ENCODE data around the gene KCNQ5. TPM values are rescaled to one million over a fixed set of nuclear protein-coding genes. Genes with fewer than 3 reads are reported as not detected.

Gene KCNQ5
- total RNA-seq, 1 experiment from 2014 or later = 17.8 TPM

- DNase-seq (ENCODE audit: low spot score) = no peak
- H3K4me3 ChIP-seq (ENCODE audit: low read depth, low read length, poor library complexity, severe bottlenecking) = no peak overlapping the region
- no peaks in the 10 kb centered on the region for H3K36me3 ChIP-seq (ENCODE audit: insufficient read depth, low read length, poor library complexity, severe bottlenecking)
- no TSS peak for BruUV-seq (replicated peaks)
- POLR2A ChIA-PET (ENCODE audit: low non-redundant PET) = no interaction called here
- intact Hi-C loops (cut with micrococcal nuclease; ENCODE audit: unreplicated experiment) = no loop called here
- CTCF ChIA-PET = no interaction called here
- H3K27ac ChIP-seq (ENCODE audit: low read depth, low read length, poor library complexity, severe bottlenecking) = no peak overlapping the region
- H3K9me3 ChIP-seq (ENCODE audit: low read depth, low read length, poor library complexity, severe bottlenecking) = no peaks in the 10 kb centered on the region
- peaks cover 27% of the 10 kb centered on the region for H3K4me1 ChIP-seq (ENCODE audit: insufficient read depth, low read length, poor library complexity, severe bottlenecking)
- TF ChIP-seq, protein P1, sequence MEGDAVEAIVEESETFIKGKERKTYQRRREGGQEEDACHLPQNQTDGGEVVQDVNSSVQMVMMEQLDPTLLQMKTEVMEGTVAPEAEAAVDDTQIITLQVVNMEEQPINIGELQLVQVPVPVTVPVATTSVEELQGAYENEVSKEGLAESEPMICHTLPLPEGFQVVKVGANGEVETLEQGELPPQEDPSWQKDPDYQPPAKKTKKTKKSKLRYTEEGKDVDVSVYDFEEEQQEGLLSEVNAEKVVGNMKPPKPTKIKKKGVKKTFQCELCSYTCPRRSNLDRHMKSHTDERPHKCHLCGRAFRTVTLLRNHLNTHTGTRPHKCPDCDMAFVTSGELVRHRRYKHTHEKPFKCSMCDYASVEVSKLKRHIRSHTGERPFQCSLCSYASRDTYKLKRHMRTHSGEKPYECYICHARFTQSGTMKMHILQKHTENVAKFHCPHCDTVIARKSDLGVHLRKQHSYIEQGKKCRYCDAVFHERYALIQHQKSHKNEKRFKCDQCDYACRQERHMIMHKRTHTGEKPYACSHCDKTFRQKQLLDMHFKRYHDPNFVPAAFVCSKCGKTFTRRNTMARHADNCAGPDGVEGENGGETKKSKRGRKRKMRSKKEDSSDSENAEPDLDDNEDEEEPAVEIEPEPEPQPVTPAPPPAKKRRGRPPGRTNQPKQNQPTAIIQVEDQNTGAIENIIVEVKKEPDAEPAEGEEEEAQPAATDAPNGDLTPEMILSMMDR (conservative IDR thresholded peaks at IDR 0.05; ENCODE audit: low read depth, low read length) = no peak
- TF ChIP-seq EZH2 (IDR thresholded peaks at IDR 0.05; ENCODE audit: borderline replicate concordance, low read depth, low read length, poor library complexity, severe bottlenecking) = no peak
- H3K27me3 ChIP-seq (replicated peaks; ENCODE audit: insufficient read depth, low read depth, low read length, poor library complexity) = no peaks in the 10 kb centered on the region
Observed at GRCh38 chr6:72784581-72784980, 162.7 kb downstream of the KCNQ5 start.

DNA sequence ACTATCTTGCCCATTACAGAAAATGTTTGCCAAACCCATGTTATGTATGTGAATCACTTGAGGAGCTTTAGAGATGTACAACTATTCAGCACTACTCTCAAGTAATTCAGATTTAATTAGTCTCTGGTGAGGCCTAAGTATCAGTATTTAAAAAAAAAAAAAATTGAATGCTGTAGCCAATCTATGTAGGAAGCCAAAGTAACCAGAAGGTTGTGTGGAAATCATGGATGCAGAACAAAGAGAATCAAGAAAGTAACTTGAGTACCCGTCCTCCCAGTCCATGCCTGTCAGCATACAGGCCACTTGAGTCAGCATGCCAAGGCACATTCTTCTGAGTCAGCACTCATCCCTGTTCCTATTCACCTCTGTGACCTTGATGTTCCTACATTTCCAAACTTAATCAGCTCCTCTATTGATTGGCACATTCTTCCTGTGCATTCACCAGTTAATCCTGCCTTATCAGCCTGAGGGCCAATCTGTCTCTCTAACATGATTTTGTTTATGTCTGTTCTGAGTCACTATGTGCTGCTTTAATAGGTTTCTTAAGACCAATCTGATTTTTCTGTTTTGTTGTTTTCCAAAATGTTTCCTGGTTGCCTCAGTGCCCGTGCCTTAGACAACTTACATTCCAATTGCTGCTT is 165.6 kb downstream of the KCNQ5 start:
- Histone ChIP-seq H3K36me3 (ENCODE audit: insufficient read depth, low read length, poor library complexity, severe bottlenecking) (no peaks in the 10 kb centered on the region), H3K27ac (ENCODE audit: low read depth, low read length, poor library complexity, severe bottlenecking) (no peak overlapping the region), H3K27me3 (replicated peaks; ENCODE audit: insufficient read depth, low read depth, low read length, poor library complexity) (no peaks in the 10 kb centered on the region), H3K9me3 (ENCODE audit: low read depth, low read length, poor library complexity, severe bottlenecking) (no peaks in the 10 kb centered on the region), H3K4me3 (ENCODE audit: low read depth, low read length, poor library complexity, severe bottlenecking) (no peak overlapping the region), H3K4me1 (ENCODE audit: insufficient read depth, low read length, poor library complexity, severe bottlenecking) (peaks cover 25% of the 10 kb centered on the region)
- CTCF ChIA-PET = no interaction called here
- no TSS peak for BruUV-seq (replicated peaks)
- TF ChIP-seq, protein P1 (conservative IDR thresholded peaks at IDR 0.05; ENCODE audit: low read depth, low read length) = no peak
- TF ChIP-seq EZH2 (IDR thresholded peaks at IDR 0.05; ENCODE audit: borderline replicate concordance, low read depth, low read length, poor library complexity, severe bottlenecking) = no peak
- intact Hi-C loops (cut with micrococcal nuclease; ENCODE audit: unreplicated experiment) = no loop called here
- POLR2A ChIA-PET (ENCODE audit: low non-redundant PET) = no interaction called here
- peak; percentile 51 for DNase-seq (ENCODE audit: low spot score)

DNA sequence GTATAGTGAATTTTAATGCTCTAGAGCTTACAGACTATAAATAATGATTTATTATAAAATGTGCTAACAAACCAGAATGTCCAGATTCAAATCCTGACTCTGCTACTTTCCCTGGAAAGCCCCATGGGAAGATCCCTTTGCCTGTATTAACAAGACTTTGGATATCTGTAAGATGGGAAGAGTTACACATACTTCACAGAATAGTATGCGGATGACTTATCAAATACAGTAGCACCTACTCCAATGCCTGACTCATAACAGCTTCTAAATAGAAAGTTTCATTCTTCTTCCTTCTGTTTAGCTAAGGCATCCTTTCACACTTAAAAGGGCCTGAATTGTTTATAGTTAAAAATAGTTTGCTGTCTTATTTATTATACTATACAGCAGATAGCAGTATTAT is 166.3 kb downstream of the KCNQ5 start:
- intact Hi-C loops (cut with micrococcal nuclease; ENCODE audit: unreplicated experiment) = no loop called here
- no TSS peak for BruUV-seq (replicated peaks)
- no peak for DNase-seq (ENCODE audit: low spot score)
- Histone ChIP-seq H3K27ac (ENCODE audit: low read depth, low read length, poor library complexity, severe bottlenecking) (no peak overlapping the region), H3K4me1 (ENCODE audit: insufficient read depth, low read length, poor library complexity, severe bottlenecking) (peaks cover 31% of the 10 kb centered on the region), H3K27me3 (replicated peaks; ENCODE audit: insufficient read depth, low read depth, low read length, poor library complexity) (no peaks in the 10 kb centered on the region), H3K9me3 (ENCODE audit: low read depth, low read length, poor library complexity, severe bottlenecking) (no peaks in the 10 kb centered on the region), H3K4me3 (ENCODE audit: low read depth, low read length, poor library complexity, severe bottlenecking) (no peak overlapping the region), H3K36me3 (ENCODE audit: insufficient read depth, low read length, poor library complexity, severe bottlenecking) (no peaks in the 10 kb centered on the region)
- no peak for TF ChIP-seq EZH2 (IDR thresholded peaks at IDR 0.05; ENCODE audit: borderline replicate concordance, low read depth, low read length, poor library complexity, severe bottlenecking)
- TF ChIP-seq, protein P1 (conservative IDR thresholded peaks at IDR 0.05; ENCODE audit: low read depth, low read length) = no peak
- POLR2A ChIA-PET (ENCODE audit: low non-redundant PET) = no interaction called here
- CTCF ChIA-PET = no interaction called here
